ENCODE results near the gene SETD2.
"Not testable (repeated sequence)": the region's sequence is repeated elsewhere in the genome, so short reads cannot be mapped to it uniquely, and the experiment has no call there.

SETD2 gene

GRCh38 chr3:47151836-47152235, 12.1 kb downstream of the SETD2 start:
- no peak for DNase-seq

- DNase-seq, result no peak
Observed at GRCh38 chr3:47149339-47149933, 14.5 kb downstream of the SETD2 start.

- no peak for DNase-seq
Observed at GRCh38 chr3:47145272-47145671, 18.6 kb downstream of the SETD2 start.

- DNase-seq, result no peak
Observed at GRCh38 chr3:47143068-47143467, 20.8 kb downstream of the SETD2 start.

GRCh38 chr3:47142536-47142935, 21.4 kb downstream of the SETD2 start:
- DNase-seq, result not testable (repeated sequence)

- DNase-seq, result not testable (repeated sequence)
Observed at GRCh38 chr3:47140973-47141461, 22.9 kb downstream of the SETD2 start.

- not testable (repeated sequence) for DNase-seq
Observed at GRCh38 chr3:47140553-47140952, 23.4 kb downstream of the SETD2 start.

GRCh38 chr3:47134311-47134710, 29.6 kb downstream of the SETD2 start:
- DNase-seq, result no peak

GRCh38 chr3:47133641-47134040, 30.3 kb downstream of the SETD2 start:
- DNase-seq, result no peak

- no peak for DNase-seq
Observed at GRCh38 chr3:47130557-47130956, 33.4 kb downstream of the SETD2 start.

GRCh38 chr3:47128137-47128536, 35.8 kb downstream of the SETD2 start:
- no peak for DNase-seq

- DNase-seq, result no peak
Observed at GRCh38 chr3:47123857-47124256, 40.1 kb downstream of the SETD2 start.

- no peak for DNase-seq
Observed at GRCh38 chr3:47121409-47121808, 42.5 kb downstream of the SETD2 start.

GRCh38 chr3:47120138-47120537, 43.8 kb downstream of the SETD2 start:
- no peak for DNase-seq

GRCh38 chr3:47119387-47119786, 44.5 kb downstream of the SETD2 start:
- not testable (repeated sequence) for DNase-seq

GRCh38 chr3:47117807-47118364, 46.0 kb downstream of the SETD2 start:
- no peak for DNase-seq

- DNase-seq, result not testable (repeated sequence)
Observed at GRCh38 chr3:47115524-47115923, 48.4 kb downstream of the SETD2 start.

GRCh38 chr3:47113669-47114365, 50.1 kb downstream of the SETD2 start:
- DNase-seq, result no peak

- no peak for DNase-seq
Observed at GRCh38 chr3:47112997-47113396, 50.9 kb downstream of the SETD2 start.

GRCh38 chr3:47109393-47109792, 54.5 kb downstream of the SETD2 start:
- DNase-seq, result no peak

GRCh38 chr3:47108546-47108945, 55.4 kb downstream of the SETD2 start:
- DNase-seq, result no peak

GRCh38 chr3:47104259-47104658, 59.7 kb downstream of the SETD2 start:
- no peak for DNase-seq

GRCh38 chr3:47103619-47104018, 60.3 kb downstream of the SETD2 start:
- no peak for DNase-seq

GRCh38 chr3:47102081-47102600, 61.8 kb downstream of the SETD2 start:
- no peak for DNase-seq

All from 8988T (cell line).